Small intestine (tissue), 7 donors: ENCODE measurements around the gene TTLL10. TPM values are rescaled to one million over a fixed set of nuclear protein-coding genes. Genes with fewer than 3 reads are reported as not detected.

Source experiments
- DNase-seq, 2 donors: peaks; one replicate each; pipeline versions ENCODE4 v3.0.0 to v3.0.0-alpha.2; 2013
- FAIRE-seq: peaks from 2 replicates; lab custom pipeline; 2012; peaks lifted over from hg19 to GRCh38; lab: Jason Lieb, UNC
- H3K27ac ChIP-seq, 3 donors: one replicate each; pipeline ENCODE4 v1.5.1; 2013; ENCODE audit warnings: low read length in 2 of 3, mild to moderate bottlenecking in 2 of 3, control low read depth in 1 of 3, inconsistent platforms in 1 of 3, low read depth in 1 of 3, moderate library complexity in 1 of 3
- H3K27me3 ChIP-seq, 3 donors: one replicate each; pipeline ENCODE4 v1.6.1; 2013; ENCODE audit warnings: low read length in 3 of 3, inconsistent platforms in 1 of 3; ENCODE audit not compliant: control insufficient read depth in 3 of 3, insufficient read depth in 3 of 3
- H3K36me3 ChIP-seq, 3 donors: one replicate each; pipeline ENCODE4 v1.6.1; 2013; ENCODE audit warnings: low read length in 3 of 3, inconsistent platforms in 1 of 3, low read depth in 1 of 3, mild to moderate bottlenecking in 1 of 3, moderate library complexity in 1 of 3; ENCODE audit not compliant: control insufficient read depth in 3 of 3, insufficient read depth in 2 of 3
- H3K4me1 ChIP-seq, 3 donors: one replicate each; pipeline ENCODE4 v1.6.1; 2013; ENCODE audit warnings: low read length in 2 of 3, inconsistent platforms in 1 of 3, low read depth in 1 of 3, mild to moderate bottlenecking in 1 of 3, moderate library complexity in 1 of 3; ENCODE audit not compliant: control insufficient read depth in 3 of 3, insufficient read depth in 2 of 3
- H3K4me3 ChIP-seq, 3 donors: one replicate each; pipeline ENCODE4 v1.5.1; 2013; ENCODE audit warnings: low read length in 3 of 3, control low read depth in 1 of 3, inconsistent platforms in 1 of 3, low read depth in 1 of 3, mild to moderate bottlenecking in 1 of 3, moderate library complexity in 1 of 3
- H3K9me3 ChIP-seq, 2 donors: one replicate each; pipeline ENCODE4 v1.6.1; 2013; ENCODE audit warnings: low read depth in 1 of 2, low read length in 1 of 2; ENCODE audit not compliant: control insufficient read depth in 2 of 2, insufficient read depth in 1 of 2
- WGBS, 3 donors: extraction: QIAGEN DNeasy Blood & Tissue Kit; methylation state at CpG; one replicate each; pipeline ENCODE4 v1.1.7; 2013; 5-methylcytosine and 5-hydroxymethylcytosine counted together
- polyA plus RNA-seq, 4 donors: library from polyadenylated mRNA; stranded (reverse) in 3 of 4; unstranded in 1 of 4; fragments of 200-250 nt in 3 of 4; fragments of 120-200 nt in 1 of 4; gene quantifications; one replicate each; pipeline versions ENCODE4 v1.2.1 to v1.2.3, GENCODE V29; 2013
- donor health status: healthy with polysubstance abuse.
- donor health status: control.
- donor health status: control.
- donor health status: Bipolar disorder and iron deficiency.
- donor health status: healthy.

The TTLL10 gene
- polyA plus RNA-seq, 4 donors = 0.21 to 0.36 TPM; not detected in 2

GRCh38 chr1:1212780-1213344, 39.2 kb downstream of the TTLL10 start:
- no peak for FAIRE-seq

GRCh38 chr1:1213345-1214265, 39.9 kb downstream of the TTLL10 start, which contains the start of gene TNFRSF4:
Gene TNFRSF4 (minus strand): TSS chr1:1214153. CDS start chr1:1214127, 26 bp downstream.
- H3K36me3 ChIP-seq = peaks cover 6 to 33% (median 8%) of the 10 kb centered on the region in 3 donors
- H3K27ac ChIP-seq = peak within 1 kb of the TSS in 1 of 3 donors; percentile 49
- H3K4me3 ChIP-seq = no peak within 1 kb of the TSS
- peaks cover 0 to 5% (median 0%) of the 10 kb centered on the region in 3 donors for H3K27me3 ChIP-seq
- WGBS, 3 donors = 34 to 46% (median 34%) methylated on average over 51 to 56 of the region's 56 CpGs
- DNase-seq (no peak), FAIRE-seq (no peak)
- H3K4me1 ChIP-seq = no peaks in the 10 kb centered on the region
- H3K9me3 ChIP-seq = no peaks in the 10 kb centered on the region

More at GRCh38 chr1:1212780-1213344, 39.2 kb downstream of the TTLL10 start:
- H3K4me3 ChIP-seq = no peak overlapping the region
- peak overlapping the region in 1 of 3 donors; percentile 53 for H3K27ac ChIP-seq
- 49 to 54% (median 50%) methylated on average over 17 to 24 of the region's 24 CpGs for WGBS, 3 donors
- H3K36me3 ChIP-seq = peaks cover 3 to 26% (median 6%) of the 10 kb centered on the region in 3 donors
- H3K9me3 ChIP-seq = no peaks in the 10 kb centered on the region
- peaks cover 0 to 5% (median 4%) of the 10 kb centered on the region in 3 donors for H3K27me3 ChIP-seq
- no peak for DNase-seq
- H3K4me1 ChIP-seq = no peaks in the 10 kb centered on the region

- no peaks in the 10 kb centered on the region for H3K9me3 ChIP-seq
- 50 to 64% (median 56%) methylated on average over 11 of the region's 11 CpGs for WGBS, 3 donors
- H3K27me3 ChIP-seq = no peaks in the 10 kb centered on the region
- peaks cover 6 to 49% (median 8%) of the 10 kb centered on the region in 3 donors for H3K36me3 ChIP-seq
- H3K4me3 ChIP-seq = no peak overlapping the region
- DNase-seq = no peak
- H3K27ac ChIP-seq = peak overlapping the region in 1 of 3 donors; percentile 21
- no peak for FAIRE-seq
- H3K4me1 ChIP-seq = no peaks in the 10 kb centered on the region
These were observed 41.5 kb downstream of the TTLL10 start for GRCh38 chr1:1215080-1215676.

DNA sequence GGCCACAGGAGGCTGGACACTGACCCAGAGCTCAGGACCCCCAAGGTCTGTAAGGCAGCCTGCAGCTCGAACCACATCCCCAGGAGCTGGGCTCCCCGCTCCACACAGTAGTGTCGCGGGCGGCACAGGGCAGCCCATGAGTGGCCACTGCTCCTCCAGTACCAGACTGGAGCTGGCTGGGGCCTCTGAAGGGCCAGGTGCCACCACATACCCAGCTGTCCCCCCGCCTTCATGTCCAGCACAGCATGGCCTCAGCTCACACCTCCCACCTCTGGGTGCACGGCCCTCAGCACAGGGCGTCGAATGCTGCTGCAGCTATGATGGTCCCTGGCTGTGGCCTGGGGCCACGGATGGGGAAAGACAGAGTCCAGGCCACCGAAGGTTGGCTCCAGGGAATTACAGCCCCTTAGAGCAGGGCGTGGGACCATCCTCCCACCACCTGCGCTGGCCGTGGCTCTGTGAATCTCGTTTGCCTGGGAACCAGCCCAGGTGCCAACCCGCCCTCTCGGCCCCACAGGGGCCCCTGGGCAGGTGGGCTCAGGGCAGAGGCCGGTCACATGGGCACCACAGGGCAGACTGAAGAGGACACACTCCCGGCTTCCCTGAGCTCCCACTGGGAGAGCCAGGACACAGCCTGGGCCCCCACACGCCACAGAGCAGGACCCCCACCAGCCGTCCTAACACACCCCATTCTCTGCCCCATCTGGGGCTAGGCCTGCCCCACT, 42.4 kb downstream of the TTLL10 start:
- DNase-seq (no peak), FAIRE-seq (no peak)
- H3K36me3 ChIP-seq = peaks cover 6 to 58% (median 8%) of the 10 kb centered on the region in 3 donors
- H3K4me1 ChIP-seq = no peaks in the 10 kb centered on the region
- H3K4me3 ChIP-seq = no peak overlapping the region
- H3K27ac ChIP-seq = no peak overlapping the region
- H3K27me3 ChIP-seq = no peaks in the 10 kb centered on the region
- 87 to 89% (median 88%) methylated on average over 19 to 21 of the region's 21 CpGs for WGBS, 3 donors
- H3K9me3 ChIP-seq = no peaks in the 10 kb centered on the region

DNA sequence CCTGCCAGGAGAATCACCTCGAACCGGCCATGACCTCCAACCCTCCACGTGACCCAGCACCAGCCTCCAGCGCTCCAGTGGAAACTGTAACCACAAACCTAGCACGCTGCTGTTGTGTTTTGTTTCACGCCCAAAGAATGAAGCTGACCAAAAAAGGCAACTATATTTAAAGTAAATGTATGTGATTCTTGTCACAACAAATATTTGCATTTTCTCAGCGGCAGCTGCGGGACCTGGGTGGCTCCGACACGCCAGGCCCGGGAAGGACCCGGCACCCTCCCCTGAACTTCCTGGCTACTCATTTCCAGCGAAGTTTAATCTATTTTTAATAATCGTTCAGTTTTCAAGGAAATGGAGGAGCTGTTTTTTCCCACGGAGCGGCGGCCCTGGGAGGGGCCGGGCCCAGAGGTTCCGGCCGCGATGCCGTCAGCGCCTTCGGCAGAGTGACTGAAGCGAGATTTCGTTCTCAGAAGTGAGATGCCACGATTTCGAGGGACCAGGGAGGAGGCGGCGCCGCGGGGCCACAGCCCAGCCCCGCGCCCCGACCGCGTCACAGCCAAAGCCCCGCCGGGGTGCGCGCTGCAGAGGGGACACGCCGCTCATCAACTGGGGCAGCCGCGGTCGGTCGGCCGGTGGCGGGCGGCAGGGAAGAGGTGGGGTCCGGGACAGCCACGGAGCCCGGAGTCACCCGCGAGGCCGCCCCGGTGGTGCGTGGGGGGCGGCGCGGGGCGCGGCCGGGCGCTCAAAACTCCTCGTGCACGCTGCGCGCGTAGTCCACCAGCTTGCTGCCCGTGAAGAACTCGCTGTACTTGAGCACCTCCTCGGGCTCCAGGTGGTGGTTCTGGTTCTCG, 43.3 kb downstream of the TTLL10 start:
- WGBS, 3 donors = 89 to 92% (median 91%) methylated on average over 67 to 74 of the region's 74 CpGs
- DNase-seq (no peak), FAIRE-seq (no peak)
- Histone ChIP-seq H3K27me3 (no peaks in the 10 kb centered on the region), H3K4me1 (no peaks in the 10 kb centered on the region), H3K36me3 (peaks cover 6 to 67% (median 8%) of the 10 kb centered on the region in 3 donors), H3K4me3 (no peak overlapping the region), H3K9me3 (no peaks in the 10 kb centered on the region), H3K27ac (no peak overlapping the region)

GRCh38 chr1:1217621-1218523, 44.2 kb downstream of the TTLL10 start:
- H3K4me3 ChIP-seq = no peak overlapping the region
- FAIRE-seq (no peak), DNase-seq (no peak)
- no peaks in the 10 kb centered on the region for H3K27me3 ChIP-seq
- no peaks in the 10 kb centered on the region for H3K9me3 ChIP-seq
- peaks cover 8 to 76% (median 12%) of the 10 kb centered on the region in 3 donors for H3K36me3 ChIP-seq
- no peak overlapping the region for H3K27ac ChIP-seq
- WGBS, 3 donors = 88 to 90% (median 89%) methylated on average over 52 of the region's 52 CpGs
- H3K4me1 ChIP-seq = no peaks in the 10 kb centered on the region
